Neuronal stem cell (in vitro differentiated cells): ENCODE measurements around the gene PGLYRP4.

Experiments
- DNase-seq: peaks from one replicate; pipeline ENCODE4 v3.0.0-alpha.2; 2013; ENCODE audit warnings: low spot score
- H2AFZ ChIP-seq: one replicate; pipeline ENCODE4 v1.6.1; 2013; ENCODE audit warnings: mild to moderate bottlenecking, low read length, inconsistent platforms
- H2AK5ac ChIP-seq: 2 replicates; pipeline ENCODE4 v1.6.1; 2013; ENCODE audit warnings: low read depth, mild to moderate bottlenecking, inconsistent platforms, low read length, moderate library complexity, mixed read lengths
- H2BK120ac ChIP-seq: 2 replicates; pipeline ENCODE4 v1.6.1; 2013; ENCODE audit warnings: low read depth, mild to moderate bottlenecking, inconsistent platforms, low read length, moderate library complexity, mixed read lengths
- H2BK12ac ChIP-seq: one replicate; pipeline ENCODE4 v1.6.1; 2013; ENCODE audit warnings: low read length, inconsistent platforms
- H2BK15ac ChIP-seq: 2 replicates; pipeline ENCODE4 v1.6.1; 2013; ENCODE audit warnings: mild to moderate bottlenecking, low read length, inconsistent platforms, mixed read lengths
- H2BK5ac ChIP-seq: one replicate; pipeline ENCODE4 v1.6.1; 2013; ENCODE audit warnings: inconsistent platforms, mild to moderate bottlenecking, low read length, moderate library complexity
- H3K14ac ChIP-seq: one replicate; pipeline ENCODE4 v1.6.1; 2013; ENCODE audit warnings: low read length, inconsistent platforms
- H3K18ac ChIP-seq: 2 replicates; pipeline ENCODE4 v1.6.1; 2013; ENCODE audit warnings: low read length, inconsistent platforms
- H3K23ac ChIP-seq: 2 replicates; pipeline ENCODE4 v1.6.1; 2013; ENCODE audit warnings: low read depth, mild to moderate bottlenecking, mixed read lengths, low read length, inconsistent platforms; ENCODE audit not compliant: poor library complexity
- H3K27ac ChIP-seq: replicated peaks from 3 replicates; pipeline ENCODE4 v1.5.1; 2013; ENCODE audit warnings: low read length, inconsistent platforms
- H3K27me3 ChIP-seq, 3 experiments: 2 replicates each; pipeline ENCODE4 v1.6.1; 2013; ENCODE audit warnings: low read length in 3 of 3, mild to moderate bottlenecking in 2 of 3, inconsistent platforms in 1 of 3, low read depth in 1 of 3, mixed read lengths in 1 of 3, moderate library complexity in 1 of 3; ENCODE audit not compliant: control insufficient read depth in 3 of 3, insufficient read depth in 3 of 3
- H3K36me3 ChIP-seq, 2 donors: replicated peaks in 1 of 2; 2 replicates each; pipeline ENCODE4 v1.6.1; 2013; ENCODE audit warnings: low read length in 2 of 2; ENCODE audit not compliant: control insufficient read depth in 2 of 2, insufficient read depth in 2 of 2
- H3K4ac ChIP-seq: 2 replicates; pipeline ENCODE4 v1.6.1; 2013; ENCODE audit warnings: inconsistent platforms, mild to moderate bottlenecking, low read length, moderate library complexity
- H3K4me1 ChIP-seq, 2 donors: 1 replicate in 1 of 2; 2 replicates in 1 of 2; pipeline ENCODE4 v1.6.1; 2013; ENCODE audit warnings: low read length in 2 of 2, low read depth in 1 of 2; ENCODE audit not compliant: control insufficient read depth in 2 of 2, insufficient read depth in 1 of 2
- H3K4me2 ChIP-seq: one replicate; pipeline ENCODE4 v1.6.1; 2013; ENCODE audit warnings: mild to moderate bottlenecking, low read length, inconsistent platforms; ENCODE audit not compliant: insufficient read depth, poor library complexity, severe bottlenecking
- H3K4me3 ChIP-seq, 2 donors: 2 replicates each; pipeline ENCODE4 v1.5.1; 2013; ENCODE audit warnings: low read length in 2 of 2, mild to moderate bottlenecking in 2 of 2, inconsistent platforms in 1 of 2, moderate library complexity in 1 of 2
- H3K79me1 ChIP-seq: one replicate; pipeline ENCODE4 v1.6.1; 2013; ENCODE audit warnings: low read depth, mild to moderate bottlenecking, inconsistent platforms, low read length, moderate library complexity
- H3K9ac ChIP-seq: one replicate; pipeline ENCODE4 v1.6.1; 2013; ENCODE audit warnings: mild to moderate bottlenecking, low read depth, low read length, inconsistent platforms; ENCODE audit not compliant: poor library complexity
- H3K9me3 ChIP-seq, 2 donors: replicated peaks in 1 of 2; 2 replicates each; pipeline versions ENCODE3 to v1.6.1; 2013; ENCODE audit warnings: low read length in 2 of 2, mild to moderate bottlenecking in 2 of 2, inconsistent platforms in 1 of 2, low read depth in 1 of 2, mixed read lengths in 1 of 2, moderate library complexity in 1 of 2; ENCODE audit not compliant: control insufficient read depth in 2 of 2, insufficient read depth in 1 of 2
- H4K8ac ChIP-seq: one replicate; pipeline ENCODE4 v1.6.1; 2013; ENCODE audit warnings: low read depth, mild to moderate bottlenecking, inconsistent platforms, low read length, moderate library complexity
- H4K91ac ChIP-seq: one replicate; pipeline ENCODE4 v1.6.1; 2013; ENCODE audit warnings: low read length, low read depth, mild to moderate bottlenecking, inconsistent platforms; ENCODE audit not compliant: poor library complexity
- WGBS, 2 donors: extraction: QIAGEN DNeasy Blood & Tissue Kit; methylation state at CpG; one replicate each; pipeline ENCODE4 v1.1.7; 2013; ENCODE audit warnings: missing lambda C conversion rate in 2 of 2, mixed read lengths in 1 of 2; ENCODE audit not compliant: insufficient read length in 2 of 2, insufficient replicate concordance in 1 of 2; ENCODE audit errors: extremely low coverage in 2 of 2; 5-methylcytosine and 5-hydroxymethylcytosine counted together

Gene PGLYRP4

GRCh38 chr1:153386500-153386901 is 37.9 kb upstream of the PGLYRP4 start:
- H3K4me2 ChIP-seq, result no peak overlapping the region
- H2BK5ac ChIP-seq, result no peak overlapping the region
- no peaks in the 10 kb centered on the region for H3K36me3 ChIP-seq
- no peak overlapping the region for H2BK12ac ChIP-seq
- H3K9ac ChIP-seq, result no peak overlapping the region
- no peak overlapping the region for H3K23ac ChIP-seq
- H3K9me3 ChIP-seq, result no peaks in the 10 kb centered on the region
- no peaks in the 10 kb centered on the region for H3K4me1 ChIP-seq
- H3K4ac ChIP-seq, result no peak overlapping the region
- no peak overlapping the region for H3K14ac ChIP-seq
- no peak overlapping the region for H3K18ac ChIP-seq
- no peak overlapping the region for H2AK5ac ChIP-seq
- H3K27me3 ChIP-seq, result peaks cover 0 to 18% (median 0%) of the 10 kb centered on the region in 3 experiments
- no peak overlapping the region for H4K8ac ChIP-seq
- no CpG with 5 or more reads among the region's 5 CpGs for WGBS, 2 donors
- H3K4me3 ChIP-seq, result no peak overlapping the region
- H2BK15ac ChIP-seq, result no peak overlapping the region
- DNase-seq, result no peak
- H3K79me1 ChIP-seq, result no peaks in the 10 kb centered on the region
- H4K91ac ChIP-seq, result no peak overlapping the region
- no peak overlapping the region for H2AFZ ChIP-seq
- H2BK120ac ChIP-seq, result no peak overlapping the region
- H3K27ac ChIP-seq, result no peak overlapping the region

DNA sequence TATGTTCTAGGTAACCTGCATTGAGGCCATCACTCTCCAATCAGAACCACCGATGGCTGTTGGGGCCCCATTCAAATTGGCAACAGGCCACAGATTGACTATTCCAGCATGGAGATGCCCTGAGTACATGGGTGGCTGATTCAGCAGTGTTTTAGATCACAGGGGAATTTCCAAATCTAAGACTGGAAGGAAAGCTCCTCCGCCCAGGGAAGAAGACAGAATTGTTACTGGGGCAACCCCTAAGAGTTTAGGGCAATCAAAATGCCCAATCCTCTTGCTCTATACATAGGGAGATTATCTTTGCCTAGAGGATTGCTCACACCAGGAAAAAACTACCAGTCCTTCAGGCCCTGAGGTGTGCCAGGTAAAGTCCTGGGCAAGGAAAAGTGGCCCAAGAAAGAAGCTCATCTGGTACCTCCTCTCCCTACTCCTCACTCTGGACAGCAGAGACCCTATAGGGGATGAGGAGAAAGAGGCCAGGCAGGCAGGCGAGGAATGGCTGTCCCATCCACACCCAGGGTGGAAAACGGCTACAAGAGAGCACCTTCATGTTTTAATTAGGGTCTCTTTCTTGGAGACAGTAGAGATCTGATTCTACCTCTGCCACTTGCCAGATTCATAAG is 36.4 kb upstream of the PGLYRP4 start:
- H4K91ac ChIP-seq, result no peak overlapping the region
- no peak overlapping the region for H2BK5ac ChIP-seq
- no peak overlapping the region for H3K18ac ChIP-seq
- no peak for DNase-seq
- no peak overlapping the region for H2AFZ ChIP-seq
- H3K4me2 ChIP-seq, result no peak overlapping the region
- no peaks in the 10 kb centered on the region for H3K4me1 ChIP-seq
- no peak overlapping the region for H3K4ac ChIP-seq
- no peak overlapping the region for H2BK12ac ChIP-seq
- peaks cover 0 to 7% (median 0%) of the 10 kb centered on the region in 3 experiments for H3K27me3 ChIP-seq
- H3K79me1 ChIP-seq, result no peaks in the 10 kb centered on the region
- H2BK120ac ChIP-seq, result no peak overlapping the region
- H3K27ac ChIP-seq, result no peak overlapping the region
- H4K8ac ChIP-seq, result no peak overlapping the region
- H3K36me3 ChIP-seq, result no peaks in the 10 kb centered on the region
- no peak overlapping the region for H3K14ac ChIP-seq
- no peak overlapping the region for H3K4me3 ChIP-seq
- H3K9ac ChIP-seq, result no peak overlapping the region
- H2BK15ac ChIP-seq, result no peak overlapping the region
- H3K23ac ChIP-seq, result no peak overlapping the region
- H3K9me3 ChIP-seq, result no peaks in the 10 kb centered on the region
- no CpG with 5 or more reads among the region's 4 CpGs for WGBS, 2 donors
- H2AK5ac ChIP-seq, result no peak overlapping the region

- no peak overlapping the region for H4K91ac ChIP-seq
- no peak overlapping the region for H2BK120ac ChIP-seq
- H3K18ac ChIP-seq, result no peak overlapping the region
- H3K9ac ChIP-seq, result no peak overlapping the region
- no peaks in the 10 kb centered on the region for H3K4me1 ChIP-seq
- no peak overlapping the region for H2BK15ac ChIP-seq
- no peaks in the 10 kb centered on the region for H3K79me1 ChIP-seq
- no peak overlapping the region for H3K4ac ChIP-seq
- H3K23ac ChIP-seq, result peak overlapping the region; percentile 1
- DNase-seq, result no peak
- H2AFZ ChIP-seq, result no peak overlapping the region
- H3K14ac ChIP-seq, result no peak overlapping the region
- no peaks in the 10 kb centered on the region for H3K9me3 ChIP-seq
- no peaks in the 10 kb centered on the region for H3K27me3 ChIP-seq
- no peak overlapping the region for H2BK12ac ChIP-seq
- no peak overlapping the region for H3K27ac ChIP-seq
- no peak overlapping the region for H3K4me3 ChIP-seq
- no peak overlapping the region for H3K4me2 ChIP-seq
- no peak overlapping the region for H4K8ac ChIP-seq
- H2AK5ac ChIP-seq, result no peak overlapping the region
- no peak overlapping the region for H2BK5ac ChIP-seq
- no CpG with 5 or more reads among the region's 23 CpGs for WGBS, 2 donors
- H3K36me3 ChIP-seq, result no peaks in the 10 kb centered on the region
Observed at GRCh38 chr1:153380711-153381110, 32.1 kb upstream of the PGLYRP4 start.

GRCh38 chr1:153379591-153379990 is 30.9 kb upstream of the PGLYRP4 start:
- no peaks in the 10 kb centered on the region for H3K79me1 ChIP-seq
- no peak for DNase-seq
- no peaks in the 10 kb centered on the region for H3K36me3 ChIP-seq
- no peak overlapping the region for H2BK5ac ChIP-seq
- H3K4me2 ChIP-seq, result no peak overlapping the region
- H3K4me3 ChIP-seq, result no peak overlapping the region
- no peak overlapping the region for H3K23ac ChIP-seq
- H2AFZ ChIP-seq, result no peak overlapping the region
- H4K91ac ChIP-seq, result no peak overlapping the region
- no peak overlapping the region for H4K8ac ChIP-seq
- H2BK120ac ChIP-seq, result no peak overlapping the region
- H2BK12ac ChIP-seq, result no peak overlapping the region
- H3K27me3 ChIP-seq, result no peaks in the 10 kb centered on the region
- H2BK15ac ChIP-seq, result no peak overlapping the region
- WGBS, 2 donors, result no CpG with 5 or more reads among the region's 10 CpGs
- no peak overlapping the region for H3K9ac ChIP-seq
- H3K18ac ChIP-seq, result no peak overlapping the region
- H3K9me3 ChIP-seq, result no peaks in the 10 kb centered on the region
- no peak overlapping the region for H2AK5ac ChIP-seq
- no peak overlapping the region for H3K4ac ChIP-seq
- no peak overlapping the region for H3K27ac ChIP-seq
- H3K14ac ChIP-seq, result no peak overlapping the region
- no peaks in the 10 kb centered on the region for H3K4me1 ChIP-seq
